ENCODE results near the gene PACRG. TPM values are rescaled to one million over a fixed set of nuclear protein-coding genes. Genes with fewer than 3 reads are reported as not detected.

PACRG gene
- total and polyA plus RNA-seq, 2 of the 8 experiments (the other 6 are each of a cell fraction or from before 2014, with no cell fraction given), result 0.44 to 0.54 TPM

GRCh38 chr6:162773996-162774395 is 46.2 kb downstream of the PACRG start (continued):
- TF ChIP-seq CHD7 (IDR thresholded peaks at IDR 0.05; ENCODE audit: insufficient replicate concordance, low read length), result no peak
- TF ChIP-seq RAD21 (IDR thresholded peaks at IDR 0.05 in 1 of 2, conservative IDR thresholded peaks at IDR 0.05 in 1 of 2; ENCODE audit: low read depth in 2 of 2, low read length in 2 of 2), result no peak
- TF ChIP-seq POLR2A (IDR thresholded peaks at IDR 0.05; ENCODE audit: control extremely low read depth in 1 of 2, low read depth in 2 of 2, low read length in 2 of 2), result no peak
- no peak for TF ChIP-seq CTBP2 (IDR thresholded peaks at IDR 0.05; ENCODE audit: borderline replicate concordance, insufficient read depth, insufficient read length, low read length)
- no peak for TF ChIP-seq RFX5 (IDR thresholded peaks at IDR 0.05; ENCODE audit: borderline replicate concordance, low read depth, low read length)
